MM.1S (cell line): ENCODE measurements around the gene SPATA6L.

Source experiments
- EZH2 ChIP-seq: fragments of 300-600 bp; sonication (generic); optimal IDR thresholded peaks from 2 replicates; pipeline ENCODE3; 2017; ENCODE audit warnings: low read depth, mild to moderate bottlenecking, antibody characterized with exemption, low read length, mixed read lengths
- EZH2phosphoT487 ChIP-seq: fragments of 300-600 bp; sonication (generic); IDR thresholded peaks from 2 replicates; pipeline ENCODE4 v1.6.1; 2018; ENCODE audit warnings: antibody characterized with exemption, low read length
- TF ChIP-seq, protein P1 (sequence below): fragments of 300-600 bp; sonication (generic); IDR thresholded peaks from 2 replicates; pipeline ENCODE4 v1.5.1; 2016; ENCODE audit warnings: antibody characterized with exemption, low read length, mixed read lengths

DNA sequence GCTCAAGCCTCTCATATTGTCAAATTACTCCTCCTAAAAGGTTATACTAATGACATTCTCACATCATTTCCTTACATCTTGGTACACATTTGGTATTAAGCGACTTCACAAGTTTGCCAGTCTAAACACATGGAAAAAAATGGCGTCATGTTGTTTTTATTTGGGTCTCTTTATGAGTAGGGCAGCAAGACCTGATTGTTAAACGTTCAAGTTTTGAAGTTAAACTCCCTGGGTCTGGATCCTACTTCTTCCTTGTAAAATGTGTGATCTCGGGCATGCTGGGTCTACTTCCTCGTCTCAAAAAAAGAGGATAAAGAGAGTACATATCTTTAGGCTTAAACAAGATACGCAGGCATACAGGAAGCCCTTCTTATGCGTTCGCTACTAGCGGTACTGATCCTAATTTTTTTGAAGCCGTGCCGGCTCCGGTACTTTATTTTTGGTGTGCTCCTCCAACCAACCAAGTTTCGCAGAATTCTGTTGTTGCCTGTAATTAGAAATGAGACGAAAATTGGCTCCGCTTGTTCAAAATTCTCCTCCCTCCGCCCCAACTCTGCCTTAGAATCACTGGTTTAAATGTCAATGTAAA is 12.5 kb upstream of the SPATA6L start:
- TF ChIP-seq EZH2phosphoT487 = no peak
- TF ChIP-seq, protein P1, sequence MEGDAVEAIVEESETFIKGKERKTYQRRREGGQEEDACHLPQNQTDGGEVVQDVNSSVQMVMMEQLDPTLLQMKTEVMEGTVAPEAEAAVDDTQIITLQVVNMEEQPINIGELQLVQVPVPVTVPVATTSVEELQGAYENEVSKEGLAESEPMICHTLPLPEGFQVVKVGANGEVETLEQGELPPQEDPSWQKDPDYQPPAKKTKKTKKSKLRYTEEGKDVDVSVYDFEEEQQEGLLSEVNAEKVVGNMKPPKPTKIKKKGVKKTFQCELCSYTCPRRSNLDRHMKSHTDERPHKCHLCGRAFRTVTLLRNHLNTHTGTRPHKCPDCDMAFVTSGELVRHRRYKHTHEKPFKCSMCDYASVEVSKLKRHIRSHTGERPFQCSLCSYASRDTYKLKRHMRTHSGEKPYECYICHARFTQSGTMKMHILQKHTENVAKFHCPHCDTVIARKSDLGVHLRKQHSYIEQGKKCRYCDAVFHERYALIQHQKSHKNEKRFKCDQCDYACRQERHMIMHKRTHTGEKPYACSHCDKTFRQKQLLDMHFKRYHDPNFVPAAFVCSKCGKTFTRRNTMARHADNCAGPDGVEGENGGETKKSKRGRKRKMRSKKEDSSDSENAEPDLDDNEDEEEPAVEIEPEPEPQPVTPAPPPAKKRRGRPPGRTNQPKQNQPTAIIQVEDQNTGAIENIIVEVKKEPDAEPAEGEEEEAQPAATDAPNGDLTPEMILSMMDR = no peak
- no peak for TF ChIP-seq EZH2
